ENCODE results near the gene TNFRSF9.
"Not testable (repeated sequence)": the region's sequence is repeated elsewhere in the genome, so short reads cannot be mapped to it uniquely, and the experiment has no call there.

TNFRSF9 gene

DNA sequence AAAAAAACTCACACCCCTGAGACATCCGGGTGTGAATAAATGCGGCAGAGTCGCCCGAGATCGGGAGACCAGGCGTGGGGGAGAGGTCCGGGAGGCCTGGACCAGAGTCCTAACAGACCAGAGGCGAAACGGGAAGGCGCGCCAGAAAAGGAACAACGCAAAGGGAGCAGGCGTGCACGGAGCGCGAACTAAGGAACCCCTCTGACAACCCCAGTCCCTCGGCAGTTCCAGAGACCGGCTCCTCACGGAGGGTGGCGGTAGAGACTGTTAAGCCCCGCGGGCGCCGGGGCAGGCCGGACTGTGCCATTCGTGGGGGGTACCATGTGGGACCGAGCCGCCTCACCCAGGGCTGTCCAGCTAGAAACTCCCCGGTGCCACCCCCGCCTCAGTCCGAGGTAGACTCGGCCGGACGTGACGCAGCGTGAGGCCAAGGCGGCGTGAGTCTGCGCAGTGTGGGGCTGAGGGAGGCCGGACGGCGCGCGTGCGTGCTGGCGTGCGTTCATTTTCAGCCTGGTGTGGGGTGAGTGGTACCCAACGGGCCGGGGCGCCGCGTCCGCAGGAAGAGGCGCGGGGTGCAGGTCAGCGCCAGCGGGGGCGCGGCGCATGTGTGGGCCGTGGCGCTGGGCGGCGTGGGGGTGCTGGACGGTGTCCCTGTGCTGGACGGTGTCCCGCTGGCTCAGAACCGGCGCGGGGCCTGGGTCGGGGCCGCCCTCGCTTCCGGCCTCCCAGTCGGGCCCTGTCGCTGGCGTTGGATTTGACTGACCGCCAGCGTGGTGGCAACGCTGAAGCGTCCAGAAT, 20.8 kb upstream of the TNFRSF9 start, which contains the start of gene PARK7:
TSS of gene PARK7 (plus strand) at position 496 of the 798 bp plus-strand sequence. CDS start 1,075 bp downstream, outside the sequence.
- peak; percentile 100 for DNase-seq (ENCODE audit: low read depth, low spot score)

DNA sequence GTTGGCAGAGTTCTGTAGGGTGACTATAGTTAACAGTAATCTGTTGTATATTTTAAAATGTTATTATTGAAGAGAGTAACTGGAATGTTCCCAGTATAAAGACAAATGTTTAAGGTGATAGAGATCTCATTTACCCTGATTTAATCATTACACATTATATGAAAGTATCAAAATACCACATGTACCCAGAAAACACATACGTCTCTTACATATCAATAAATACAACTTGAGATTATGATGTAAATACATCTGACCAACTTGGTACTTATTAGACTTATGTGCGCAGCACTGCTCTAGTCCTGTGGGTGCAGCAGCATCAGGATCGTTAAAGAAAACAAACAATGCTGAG, 20.2 kb upstream of the TNFRSF9 start:
- no peak for DNase-seq (ENCODE audit: low read depth, low spot score)

DNA sequence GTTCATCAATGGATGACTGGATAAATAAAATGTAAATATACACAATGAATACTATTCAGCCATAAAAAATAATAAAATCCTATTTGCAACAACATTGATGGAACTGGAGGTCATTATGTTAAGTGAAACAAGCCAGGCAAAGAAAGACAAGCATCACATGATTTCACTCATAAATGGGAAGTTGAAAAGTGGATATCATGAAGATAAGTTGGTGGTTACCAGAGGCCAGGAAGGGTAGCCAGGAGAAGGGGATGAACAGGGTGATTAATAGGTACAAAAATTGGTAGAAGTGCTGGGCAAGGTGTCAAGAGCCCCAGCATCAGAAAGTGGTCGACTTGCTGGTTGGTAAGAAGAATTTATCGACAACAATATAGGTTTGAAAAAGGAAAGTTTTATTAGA, 19.5 kb upstream of the TNFRSF9 start:
- no peak for DNase-seq (ENCODE audit: low read depth, low spot score)

DNA sequence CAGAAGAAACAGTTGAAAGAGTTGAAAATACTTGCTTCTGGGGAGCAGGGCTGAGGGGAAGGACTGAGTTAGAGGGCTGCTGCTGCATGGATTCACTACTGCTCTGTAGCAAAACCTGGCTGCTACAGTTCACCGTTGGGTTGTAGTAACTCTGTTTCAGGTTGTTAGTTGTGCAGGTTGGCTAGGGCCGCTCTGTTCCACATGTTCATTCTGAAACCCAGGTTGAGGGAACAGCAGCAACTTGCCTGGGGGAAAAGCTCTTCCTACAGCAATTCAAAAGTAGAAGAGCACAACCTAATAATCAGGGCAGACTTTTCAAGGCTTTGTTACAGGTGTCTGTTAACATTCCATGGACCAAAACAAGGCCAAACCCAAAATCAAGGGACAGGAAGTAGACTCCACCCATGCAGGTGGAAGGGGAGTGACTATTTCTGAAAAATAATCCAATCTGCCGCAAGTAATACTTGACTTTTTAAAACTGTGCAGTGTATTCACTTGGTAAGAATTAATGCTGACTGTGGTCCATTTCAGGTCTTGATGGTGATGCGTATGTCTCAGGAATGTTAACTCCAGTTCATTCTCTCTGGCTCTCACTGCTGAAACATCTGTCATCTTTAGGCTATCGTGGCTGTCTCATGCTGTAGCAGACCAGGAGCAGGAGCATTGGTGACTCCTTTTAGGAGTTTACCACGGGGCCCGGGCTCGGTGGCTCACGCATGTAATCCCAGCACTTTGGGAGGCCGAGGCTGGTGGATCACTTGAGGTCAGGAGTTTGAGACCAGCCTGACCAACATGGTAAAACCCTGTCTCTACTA, 15.8 kb upstream of the TNFRSF9 start:
- no peak for DNase-seq (ENCODE audit: low read depth, low spot score)

DNA sequence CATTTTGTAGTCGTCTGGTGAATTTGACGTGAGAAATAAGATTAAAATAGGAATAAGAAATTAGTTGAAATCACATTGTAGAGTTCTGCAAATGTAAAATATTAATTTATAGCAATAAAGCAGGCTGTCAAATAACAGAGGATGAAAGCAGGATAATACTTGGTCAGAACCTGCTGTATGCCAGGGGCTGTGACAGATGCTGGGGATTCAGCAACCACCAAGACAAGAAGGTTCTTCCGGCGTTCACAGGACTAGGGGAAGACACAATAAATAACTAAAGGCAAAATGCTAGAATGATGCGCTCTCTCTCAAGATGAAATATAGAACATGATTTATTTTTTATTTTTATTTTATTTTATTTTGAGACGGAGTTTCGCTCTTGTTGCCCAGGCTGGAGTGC, 14.0 kb upstream of the TNFRSF9 start:
- DNase-seq (ENCODE audit: low read depth, low spot score) = no peak

DNA sequence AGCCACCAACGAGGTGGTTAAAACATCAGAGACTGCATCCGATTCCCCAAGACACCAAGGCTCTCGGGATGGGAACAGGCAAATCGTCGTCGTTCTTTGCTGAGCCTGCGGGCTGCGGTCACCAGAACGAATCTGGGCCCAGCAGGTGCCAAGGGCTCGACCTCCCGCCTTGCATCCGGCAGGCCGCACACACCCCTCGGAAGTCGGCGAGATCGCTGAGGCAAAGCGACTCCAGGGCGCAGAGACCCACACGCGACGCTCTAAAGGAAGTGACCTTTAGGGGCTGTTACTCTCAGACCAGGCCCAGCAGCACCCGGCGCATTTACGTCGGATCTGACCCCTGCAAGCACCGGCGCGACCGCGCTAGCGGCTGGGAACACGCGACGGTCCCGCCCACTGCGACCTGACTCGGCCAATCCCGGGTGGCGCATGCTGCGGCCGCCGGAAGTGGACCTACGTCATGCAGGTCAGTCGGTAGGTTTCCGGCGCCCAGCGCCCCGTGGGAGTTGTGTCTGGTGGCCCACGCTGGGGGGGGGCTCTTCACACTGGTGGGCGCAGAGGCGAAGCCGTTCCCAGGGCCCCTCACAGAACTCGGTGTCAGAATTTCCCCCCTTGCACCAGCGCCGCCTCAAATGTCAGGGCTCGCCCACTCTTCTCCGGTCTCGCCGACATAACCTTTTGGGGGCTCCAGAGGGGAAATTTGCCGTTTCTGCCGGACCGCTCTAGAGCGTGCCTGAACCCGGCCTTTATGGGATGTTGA, 13.4 kb upstream of the TNFRSF9 start:
- DNase-seq (ENCODE audit: low read depth, low spot score) = peak; percentile 94

DNA sequence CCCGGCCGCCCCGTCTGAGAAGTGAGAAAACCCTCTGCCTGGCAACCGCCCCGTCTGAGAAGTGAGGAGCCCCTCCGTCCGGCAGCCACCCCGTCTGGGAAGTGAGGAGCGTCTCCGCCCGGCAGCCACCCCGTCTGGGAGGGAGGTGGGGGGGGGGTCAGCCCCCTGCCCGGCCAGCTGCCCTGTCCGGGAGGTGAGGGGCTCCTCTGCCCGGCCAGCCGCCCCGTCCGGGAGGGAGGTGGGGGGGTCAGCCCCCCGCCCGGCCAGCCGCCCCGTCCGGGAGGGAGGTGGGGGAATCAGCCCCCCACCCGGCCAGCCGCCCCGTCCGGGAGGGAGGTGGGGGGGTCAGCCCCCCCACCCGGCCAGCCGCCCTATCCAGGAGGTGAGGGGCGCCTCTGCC, 12.2 kb upstream of the TNFRSF9 start:
- not testable (repeated sequence) for DNase-seq (ENCODE audit: low read depth, low spot score)

DNA sequence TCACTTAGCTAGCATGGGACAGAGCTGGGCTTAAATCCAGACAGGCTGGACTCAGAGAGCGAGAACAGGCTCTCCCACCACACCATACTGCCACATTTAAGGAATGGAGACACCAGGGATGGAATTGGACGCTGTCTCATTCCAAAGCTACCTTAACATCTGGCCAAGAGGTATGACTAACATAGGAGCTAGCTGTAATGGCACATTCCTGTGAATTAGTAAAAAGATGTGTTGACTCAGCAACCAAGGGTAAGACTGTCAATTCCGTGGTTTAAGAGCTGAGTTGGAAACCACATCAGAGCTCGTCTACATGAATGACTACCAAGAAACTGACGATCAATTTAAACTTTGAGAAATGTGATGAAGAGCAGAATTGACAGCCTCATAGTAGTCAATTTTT, 8.3 kb upstream of the TNFRSF9 start:
- DNase-seq (ENCODE audit: low read depth, low spot score) = peak; percentile 82

DNA sequence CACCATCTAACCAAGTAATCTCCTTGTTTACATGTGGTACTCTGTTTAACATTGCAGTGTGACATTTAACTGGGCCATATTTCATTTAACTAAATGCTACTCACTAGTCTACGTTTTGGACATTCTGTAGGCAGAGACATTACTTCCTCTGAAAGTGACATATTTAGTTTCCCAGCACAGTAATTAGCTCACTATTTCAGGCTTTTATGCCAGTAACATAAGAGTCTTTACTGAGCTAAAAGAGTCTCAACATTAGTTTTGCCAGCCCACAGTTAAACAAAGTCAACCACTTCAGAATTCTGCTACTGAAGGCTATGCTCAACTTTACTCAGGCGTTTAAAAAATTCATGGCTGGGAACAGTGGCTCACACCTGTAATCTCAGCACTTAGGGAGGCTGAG, 2.6 kb upstream of the TNFRSF9 start:
- no peak for DNase-seq (ENCODE audit: low read depth, low spot score)

DNA sequence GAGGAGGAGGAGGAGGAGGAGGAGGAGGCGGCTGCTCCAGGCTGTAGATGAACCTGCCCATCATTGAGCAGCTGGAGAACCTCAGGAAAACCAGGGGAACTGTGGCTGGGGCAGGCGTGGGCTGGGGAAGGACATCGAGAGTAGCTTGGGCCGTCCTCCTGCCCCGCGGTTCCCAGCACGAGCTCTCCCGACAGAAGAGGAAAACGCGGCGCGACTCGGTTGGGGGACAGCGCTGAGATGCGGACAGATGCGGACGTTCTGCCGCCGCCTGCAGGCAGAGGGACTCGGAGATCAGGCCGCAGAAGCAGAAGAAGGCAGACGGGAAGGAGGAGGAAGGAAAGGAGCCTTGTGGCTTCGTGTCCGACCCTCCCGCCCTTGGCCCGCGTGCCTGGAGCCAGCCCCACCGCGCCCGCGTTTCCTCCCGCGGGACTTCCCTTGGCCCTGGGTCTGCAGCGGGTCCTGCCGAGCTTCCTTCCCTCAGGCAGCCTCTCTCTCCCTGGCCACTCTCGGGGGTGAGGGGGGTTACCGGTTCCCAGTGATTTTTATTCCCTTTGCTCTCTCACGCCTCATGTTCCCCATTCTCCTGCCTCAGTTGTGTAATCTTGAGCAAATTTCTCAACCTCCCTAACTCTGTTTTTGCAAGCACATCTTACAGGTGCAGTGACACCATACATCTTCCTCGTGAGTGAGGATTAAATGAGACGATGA, 1.7 kb upstream of the TNFRSF9 start:
- peak; percentile 74 for DNase-seq (ENCODE audit: low read depth, low spot score)

DNA sequence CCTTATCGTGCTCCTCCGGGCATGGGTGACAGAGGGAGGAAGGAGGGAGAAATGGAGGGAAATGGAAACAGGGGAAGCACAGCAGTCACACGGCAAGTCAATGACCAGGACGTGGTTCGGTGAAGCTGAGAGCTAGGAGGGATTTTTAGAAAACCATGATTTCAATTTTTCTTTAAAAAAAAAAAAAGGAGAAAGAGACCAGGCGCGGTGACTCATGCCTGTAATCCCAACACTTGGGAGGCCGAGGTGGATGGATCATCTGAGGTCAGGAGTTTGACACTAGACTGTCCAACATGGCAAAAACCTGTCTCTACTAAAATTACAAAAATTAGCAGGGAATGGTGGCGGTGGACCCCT, 776 bp upstream of the TNFRSF9 start:
- no peak for DNase-seq (ENCODE audit: low read depth, low spot score)

DNA sequence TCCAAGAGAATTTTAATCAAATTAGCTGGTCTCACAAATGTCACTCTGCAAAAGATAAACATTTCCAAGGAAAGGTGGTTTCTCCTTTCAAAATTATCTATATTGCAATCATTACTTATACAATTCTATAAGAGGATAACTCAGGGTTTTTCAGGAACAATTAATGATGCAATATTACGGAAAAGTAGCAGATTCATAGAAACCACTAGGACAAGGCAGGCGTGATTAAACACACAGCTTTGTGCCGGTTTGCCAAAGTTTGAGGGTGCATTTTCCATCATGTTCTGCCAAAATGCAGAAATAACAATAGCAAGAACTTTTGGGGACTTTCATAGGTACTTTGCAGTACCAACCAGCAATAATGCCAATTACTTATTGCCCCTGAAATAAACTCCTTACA, 605 bp downstream of the TNFRSF9 start:
- DNase-seq (ENCODE audit: low read depth, low spot score) = no peak

DNA sequence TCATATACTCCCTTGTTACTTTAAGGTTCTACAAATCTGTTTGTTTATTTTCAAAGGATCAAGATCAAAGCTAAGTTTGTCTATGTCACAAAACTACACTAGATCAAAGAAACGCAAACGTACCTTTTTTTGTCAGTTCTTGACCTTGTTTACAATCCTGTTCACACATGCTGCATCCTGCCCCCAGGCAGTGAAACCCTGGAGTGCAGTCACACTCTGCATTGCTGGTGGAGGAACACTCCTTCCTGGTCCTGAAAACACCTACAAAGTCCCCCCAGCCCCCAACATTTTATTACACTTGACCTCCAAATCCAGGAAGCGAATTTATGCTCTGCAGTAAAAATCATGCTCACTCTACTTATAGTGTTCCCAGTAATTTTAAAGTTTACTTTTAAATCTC, 2.6 kb downstream of the TNFRSF9 start:
- no peak for DNase-seq (ENCODE audit: low read depth, low spot score)

DNA sequence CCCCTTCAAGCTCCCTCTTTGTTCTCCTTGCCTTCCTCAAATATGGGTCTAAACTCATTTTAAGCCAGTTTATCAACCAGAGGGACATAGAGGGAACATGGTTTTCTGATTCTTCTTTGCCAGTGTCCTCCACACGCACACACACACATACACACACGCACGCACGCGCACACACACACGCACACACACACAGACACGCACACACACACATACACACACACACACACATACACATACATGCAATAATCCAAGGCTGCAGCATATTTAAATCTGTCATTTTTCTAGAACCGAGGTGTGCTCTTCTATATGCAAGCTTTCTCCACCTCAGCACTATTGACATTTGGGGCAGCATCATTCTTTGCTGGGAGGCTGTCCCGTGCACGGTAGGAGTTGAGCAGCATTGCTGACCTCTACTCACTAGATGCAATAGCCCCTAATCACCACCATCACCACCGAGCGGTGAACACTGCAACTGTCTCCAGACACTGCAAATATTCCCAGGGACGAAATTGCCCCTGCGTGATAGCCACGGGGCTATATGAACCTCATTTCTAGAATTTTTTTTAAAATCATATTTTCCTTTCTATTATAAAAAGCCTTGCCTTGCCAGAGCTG, 8.0 kb downstream of the TNFRSF9 start:
- no peak for DNase-seq (ENCODE audit: low read depth, low spot score)

DNA sequence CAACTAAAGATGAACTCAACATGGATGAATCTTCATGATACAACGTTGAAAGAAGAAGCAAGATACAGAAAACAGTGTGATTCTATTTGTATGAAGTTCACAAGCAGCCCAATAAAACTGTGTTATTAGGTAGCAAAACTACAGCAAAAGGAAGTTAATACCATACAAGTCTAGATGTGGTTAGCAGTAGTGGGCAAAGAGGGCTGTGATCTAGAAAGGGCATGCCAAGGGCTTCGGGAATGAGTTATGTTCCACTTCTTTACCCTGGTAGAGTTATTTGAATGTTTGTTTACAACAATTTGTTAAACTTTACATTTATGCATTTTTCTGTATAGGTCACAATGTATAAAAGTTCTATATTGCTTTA, 9.2 kb downstream of the TNFRSF9 start:
- no peak for DNase-seq (ENCODE audit: low read depth, low spot score)

DNA sequence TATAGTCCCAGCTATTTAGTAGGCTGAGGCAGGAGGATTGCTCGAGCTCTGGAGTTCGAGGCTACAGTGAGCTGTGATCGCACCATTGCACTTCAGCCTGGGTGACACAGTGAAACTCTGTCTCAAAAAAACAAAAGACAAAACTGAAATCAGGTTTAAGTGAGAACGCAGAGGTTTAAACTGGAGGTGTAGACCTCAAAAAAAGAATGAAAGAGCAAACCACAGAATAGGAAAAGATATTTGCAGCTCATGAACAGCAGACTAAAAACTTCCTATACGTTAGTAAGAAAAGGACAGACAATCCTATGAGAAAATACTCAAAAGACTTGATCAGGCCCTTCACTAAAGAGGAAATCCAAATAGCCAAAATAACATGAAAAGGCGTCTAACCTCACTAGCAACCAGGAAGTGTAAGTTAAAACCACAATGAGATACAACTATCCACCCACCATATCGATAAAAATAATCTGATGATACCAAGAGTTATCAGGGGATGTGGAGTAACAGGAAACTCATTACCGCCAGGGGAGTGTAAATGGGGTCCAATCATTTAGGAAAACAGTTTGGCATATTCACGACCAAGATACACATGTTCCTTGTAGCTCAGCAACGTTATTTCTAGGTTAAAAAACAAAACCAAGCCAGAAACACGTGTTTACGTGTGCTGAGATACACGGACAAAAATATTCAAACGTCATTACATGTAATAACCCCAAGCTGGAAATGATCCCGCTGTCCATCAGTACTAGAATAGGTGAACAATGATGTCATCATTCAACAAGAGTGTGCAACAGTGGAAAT, 9.8 kb downstream of the TNFRSF9 start:
- DNase-seq (ENCODE audit: low read depth, low spot score) = no peak

DNA sequence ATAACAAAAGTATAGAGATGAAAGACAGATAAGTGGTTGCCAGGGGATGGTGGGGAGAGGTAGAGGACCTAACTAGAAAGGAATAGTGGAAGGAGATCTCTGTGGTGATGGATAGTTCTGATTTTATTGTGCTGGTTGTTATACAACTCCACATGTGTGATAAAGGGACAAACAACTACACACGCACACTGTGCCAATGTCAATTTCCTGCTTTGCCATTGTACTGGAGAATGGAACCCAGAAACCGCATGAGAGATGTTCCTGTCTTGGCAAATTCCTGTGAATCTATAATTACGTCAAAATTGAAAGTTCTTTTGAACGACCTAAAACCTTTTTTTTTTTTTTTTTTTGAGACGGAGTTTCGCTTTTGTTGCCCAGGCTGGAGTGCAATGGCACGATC, 11.0 kb downstream of the TNFRSF9 start:
- DNase-seq (ENCODE audit: low read depth, low spot score) = no peak

DNA sequence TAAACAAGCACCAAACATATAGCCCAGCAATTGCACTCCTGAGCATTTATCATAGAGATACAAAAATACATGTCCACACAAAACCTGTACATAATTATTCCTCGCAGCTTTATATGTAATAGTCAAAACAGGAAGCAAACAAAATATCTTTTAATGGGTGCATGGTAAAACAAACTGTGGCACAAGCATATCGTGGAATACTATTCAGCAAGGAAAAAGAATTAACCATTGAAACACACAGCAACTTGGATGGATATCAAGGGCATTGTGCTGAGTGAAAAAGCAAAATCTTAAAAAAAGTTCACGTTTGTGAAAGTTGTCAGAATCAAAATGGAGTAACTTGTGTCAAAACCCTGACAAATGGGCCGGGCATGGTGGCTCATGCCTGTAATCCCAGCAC, 12.4 kb downstream of the TNFRSF9 start:
- DNase-seq (ENCODE audit: low read depth, low spot score) = no peak

DNA sequence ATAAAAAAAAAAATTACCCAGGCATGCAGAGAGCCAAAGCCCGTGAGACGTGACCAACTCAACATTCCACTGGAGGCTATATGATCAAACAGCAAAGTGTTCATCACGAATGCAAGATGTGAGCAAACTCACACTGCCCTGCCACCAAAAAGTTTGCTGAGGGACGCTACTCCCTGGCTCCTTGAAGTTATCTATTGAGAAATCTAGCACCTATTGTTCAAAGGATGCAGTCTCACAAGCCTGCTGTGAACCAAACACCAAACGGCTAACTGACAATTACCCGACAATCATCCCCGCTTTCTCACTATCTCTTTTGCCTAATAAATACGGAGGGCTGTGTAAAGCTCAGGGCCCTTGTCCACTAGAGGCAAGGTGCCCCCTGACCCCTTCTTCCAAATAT, 13.6 kb downstream of the TNFRSF9 start:
- DNase-seq (ENCODE audit: low read depth, low spot score) = not testable (repeated sequence)

DNA sequence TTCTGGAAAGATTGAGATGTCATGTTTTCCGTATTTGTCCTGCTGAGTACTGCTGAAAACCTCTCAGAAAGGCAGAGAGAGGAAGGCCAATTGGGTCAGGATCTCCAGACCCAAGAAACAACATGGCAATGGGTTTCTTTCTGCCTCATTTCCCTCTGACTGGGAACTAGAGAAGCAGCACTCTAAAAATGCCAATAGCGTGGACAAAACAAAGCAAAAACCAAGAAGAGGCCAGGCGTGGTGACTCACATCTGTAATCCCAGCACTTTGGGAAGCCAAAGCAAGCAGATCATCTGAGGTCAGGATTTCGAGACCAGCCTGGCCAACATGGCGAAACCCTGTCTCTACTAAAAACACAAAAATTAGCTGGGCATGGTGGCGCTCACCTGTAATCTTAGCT, 18.3 kb downstream of the TNFRSF9 start:
- DNase-seq (ENCODE audit: low read depth, low spot score) = peak; percentile 58

DNA sequence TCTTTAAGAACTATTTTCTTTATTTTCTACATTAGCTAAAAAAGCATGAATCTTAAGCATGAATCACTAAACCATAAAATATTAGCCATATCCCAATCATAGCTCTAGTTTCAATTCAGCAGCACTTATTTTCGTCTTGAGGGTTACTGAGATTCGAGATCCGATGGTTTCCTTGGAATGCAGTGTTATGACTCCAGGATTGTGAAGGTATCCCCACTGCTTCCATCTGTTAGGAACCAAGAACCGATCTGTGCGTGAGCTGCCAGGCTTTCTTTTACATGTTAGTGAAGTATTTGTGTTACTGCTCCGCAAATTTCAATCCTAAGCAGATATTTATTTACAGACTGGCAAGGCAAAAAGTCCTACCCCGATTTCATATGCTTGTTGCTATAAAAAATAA, 18.8 kb downstream of the TNFRSF9 start:
- peak; percentile 15 for DNase-seq (ENCODE audit: low read depth, low spot score)

Measured in astrocyte of the hippocampus (primary cell).